ENCODE measurements around the gene PLXNA4.
A peak's percentile ranks its signal among the peaks of the same experiment; 100 is the strongest.

Gene PLXNA4

DNA sequence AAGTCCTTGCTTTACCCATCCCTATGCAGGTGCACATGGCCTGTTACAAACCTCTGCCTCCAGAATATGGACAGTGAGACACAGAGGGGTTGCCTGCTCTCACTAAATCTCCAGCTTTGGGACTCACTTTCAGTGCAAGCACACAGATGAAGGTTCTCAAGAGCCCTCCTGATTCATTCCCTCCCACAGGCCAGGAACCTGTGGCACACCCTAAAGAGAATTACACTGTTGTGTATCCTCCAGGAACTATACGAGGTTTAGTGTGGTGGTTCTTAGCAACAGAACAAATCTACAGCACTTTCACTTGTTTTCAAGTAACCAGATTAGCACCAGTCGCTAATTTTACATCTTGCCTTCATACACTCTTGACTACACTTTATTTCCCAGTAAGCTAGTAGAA lies 192.3 kb downstream of the PLXNA4 start:
- DNase-seq = peak in 1 of 3 experiments; percentile 46

DNA sequence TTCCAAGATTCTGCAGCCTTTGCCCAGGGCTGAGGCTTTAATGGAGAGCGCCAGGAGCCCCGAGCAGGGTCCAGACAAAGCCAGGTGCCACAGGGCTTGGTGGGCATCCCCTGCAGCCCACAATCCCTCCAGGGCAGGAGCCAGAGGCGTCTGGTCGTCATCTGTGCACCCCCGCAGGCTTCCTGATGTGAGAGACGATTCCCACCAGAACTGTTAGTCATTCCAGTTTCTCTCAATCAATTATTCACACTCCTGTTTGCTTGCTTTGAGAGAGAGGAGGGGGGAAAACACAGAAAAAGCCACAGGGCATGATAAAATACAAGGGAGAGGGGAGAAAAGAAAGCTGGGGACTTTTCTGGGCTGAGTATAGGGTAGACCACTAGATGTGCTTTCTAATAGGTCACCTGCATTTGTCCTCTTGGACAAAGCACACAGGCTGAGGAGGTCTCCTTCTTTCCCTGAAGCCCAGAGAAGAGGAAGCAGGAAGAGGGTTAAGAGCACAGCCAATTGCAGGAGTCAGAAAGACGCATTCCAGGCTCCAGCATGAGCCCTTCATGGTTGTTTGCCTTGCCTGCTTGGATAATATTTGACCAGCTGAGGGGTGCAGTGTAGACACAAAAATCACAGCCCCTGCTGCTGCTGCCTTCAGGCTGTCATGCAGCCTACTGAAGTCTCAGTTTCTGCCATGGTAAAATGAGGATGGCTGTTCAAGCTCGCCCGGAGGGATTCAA lies 194.4 kb downstream of the PLXNA4 start:
- peak; percentile 7 to 92 (median 79) for DNase-seq

GRCh38 chr7:132380059-132380458 lies 196.2 kb downstream of the PLXNA4 start:
- no peak for DNase-seq

DNA sequence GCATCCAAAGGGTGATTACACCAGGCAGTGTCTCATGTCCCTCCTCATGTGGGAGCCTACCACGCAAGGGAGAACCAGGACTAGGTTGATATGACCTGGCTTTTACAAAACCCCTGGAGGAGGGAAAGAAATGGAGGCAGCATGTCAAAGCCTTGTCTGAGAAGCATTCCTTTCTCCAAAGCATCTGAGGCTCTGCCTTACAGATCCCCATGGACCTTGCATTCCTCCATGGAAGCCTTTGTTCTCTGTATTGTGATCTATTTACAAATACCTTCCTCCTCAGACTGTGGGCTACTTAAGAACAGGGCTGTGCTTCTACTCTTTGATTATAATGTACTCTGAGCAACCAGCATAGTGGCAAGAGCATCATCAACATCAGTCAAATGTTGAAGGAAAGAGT lies 197.0 kb downstream of the PLXNA4 start:
- no peak for DNase-seq

- DNase-seq = no peak
Measured at GRCh38 chr7:132377703-132378584, 198.3 kb downstream of the PLXNA4 start.

GRCh38 chr7:132377015-132377414 lies 199.3 kb downstream of the PLXNA4 start:
- no peak for DNase-seq

GRCh38 chr7:132376361-132377013 lies 199.8 kb downstream of the PLXNA4 start:
- no peak for DNase-seq

DNA sequence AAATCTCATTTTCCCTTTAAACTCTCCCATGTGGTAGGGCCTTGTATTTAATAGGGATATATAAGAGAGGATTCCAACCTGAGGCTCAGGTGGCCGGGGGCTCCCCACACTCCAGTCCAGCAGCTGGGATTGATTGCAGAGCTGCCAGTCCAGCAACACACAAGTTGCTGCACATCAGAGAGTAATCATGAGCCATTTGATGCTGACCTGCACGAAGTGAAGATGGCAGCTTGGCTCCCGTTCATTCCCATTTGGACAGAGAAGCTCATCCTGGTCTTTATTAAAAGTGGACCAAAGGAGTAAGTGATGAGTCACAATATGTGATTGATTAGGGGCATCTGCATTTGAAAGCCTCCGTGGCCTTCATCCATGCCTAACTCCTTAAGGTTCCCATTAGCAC lies 202.4 kb downstream of the PLXNA4 start:
- DNase-seq = no peak

DNA sequence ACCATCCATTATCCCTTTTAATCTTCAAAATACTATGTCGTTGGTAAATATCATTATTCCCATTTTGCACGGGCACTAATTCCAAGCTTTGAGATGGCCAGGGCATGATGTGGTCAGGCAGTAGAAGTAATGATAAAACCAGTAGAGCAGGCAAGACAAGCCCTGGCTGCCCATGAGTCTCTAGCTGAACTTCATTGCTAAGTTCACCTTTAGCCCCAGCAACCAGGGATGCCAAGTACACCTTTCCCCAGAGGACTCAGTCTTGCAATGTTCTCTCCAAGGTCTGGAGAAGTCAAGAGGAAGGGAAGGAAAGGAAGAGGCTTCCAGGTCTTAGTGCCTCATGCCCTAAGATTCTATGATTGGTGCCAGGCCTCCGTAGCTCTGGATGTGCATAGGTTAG lies 203.2 kb downstream of the PLXNA4 start:
- no peak for DNase-seq

DNA sequence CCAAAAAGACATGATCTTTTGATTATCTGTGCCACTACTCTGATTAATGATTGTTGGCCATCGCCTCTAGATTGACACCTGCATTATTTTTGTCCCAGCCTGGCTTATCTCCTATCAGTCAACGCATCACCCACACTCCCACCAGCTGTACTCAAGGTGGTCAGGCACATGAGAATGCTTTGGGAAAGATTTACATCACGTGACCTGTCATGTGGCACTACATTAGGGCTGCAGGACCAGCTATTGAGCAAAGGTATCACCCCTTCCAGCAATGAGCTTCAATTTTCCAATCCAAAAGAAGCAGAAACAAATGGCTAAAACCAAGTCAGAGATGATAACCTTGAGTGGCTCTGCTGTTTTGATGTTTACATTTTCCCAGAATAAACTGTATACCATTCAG lies 204.3 kb downstream of the PLXNA4 start:
- no peak for DNase-seq

DNA sequence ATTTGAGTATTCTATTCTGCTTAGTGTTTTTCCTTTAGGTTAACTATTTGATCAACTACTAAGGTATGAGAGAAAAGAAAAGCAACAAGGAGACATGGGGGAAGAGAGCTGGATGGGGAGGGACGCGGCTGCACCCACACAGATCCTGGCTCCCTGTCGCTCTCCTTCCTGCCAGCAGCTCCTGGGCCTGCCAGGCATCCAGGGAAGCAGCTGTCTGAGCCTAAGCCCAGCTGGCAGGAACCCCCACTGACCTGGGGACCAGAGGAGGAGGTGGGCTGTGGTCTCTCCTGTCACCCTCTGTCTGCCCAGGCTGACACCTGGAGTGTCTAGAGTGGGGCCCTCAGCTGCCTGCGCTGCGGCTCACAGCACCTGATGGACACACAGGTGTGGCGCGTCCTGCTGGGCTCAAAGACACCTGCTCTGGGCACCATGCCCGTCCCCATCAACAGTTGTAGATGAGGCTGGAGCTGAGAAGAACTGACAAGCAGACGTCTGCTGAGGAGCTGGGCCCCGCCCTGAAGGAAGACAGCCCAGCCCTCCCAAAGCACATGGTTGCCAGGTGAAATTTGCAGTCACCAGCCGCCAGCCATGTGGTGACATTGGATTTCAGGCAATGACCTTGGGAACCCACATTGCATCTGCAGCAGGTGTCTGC lies 207.9 kb downstream of the PLXNA4 start:
- peak; percentile 75 to 88 (median 88) for DNase-seq

DNA sequence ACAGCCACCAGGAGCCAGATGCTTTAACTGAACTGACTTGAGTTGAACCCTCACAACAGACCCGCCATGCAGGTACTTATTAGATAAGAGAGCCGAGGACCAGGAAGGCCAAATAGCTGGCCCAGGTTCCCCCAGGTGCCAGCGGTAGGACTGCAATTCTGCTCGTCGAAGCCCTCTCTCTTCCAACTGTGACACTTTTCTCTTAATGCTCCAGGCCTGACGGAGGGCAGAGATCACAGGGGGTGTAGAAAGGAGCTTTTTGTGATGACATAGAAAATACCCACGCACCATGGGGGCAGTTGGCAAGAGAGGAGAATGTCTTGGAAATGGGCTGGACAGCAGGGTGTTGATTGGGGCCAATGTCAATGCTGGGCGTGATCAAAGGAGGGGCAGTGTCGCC lies 208.5 kb downstream of the PLXNA4 start:
- no peak for DNase-seq

GRCh38 chr7:132367004-132367403 lies 209.3 kb downstream of the PLXNA4 start:
- DNase-seq = no peak

DNA sequence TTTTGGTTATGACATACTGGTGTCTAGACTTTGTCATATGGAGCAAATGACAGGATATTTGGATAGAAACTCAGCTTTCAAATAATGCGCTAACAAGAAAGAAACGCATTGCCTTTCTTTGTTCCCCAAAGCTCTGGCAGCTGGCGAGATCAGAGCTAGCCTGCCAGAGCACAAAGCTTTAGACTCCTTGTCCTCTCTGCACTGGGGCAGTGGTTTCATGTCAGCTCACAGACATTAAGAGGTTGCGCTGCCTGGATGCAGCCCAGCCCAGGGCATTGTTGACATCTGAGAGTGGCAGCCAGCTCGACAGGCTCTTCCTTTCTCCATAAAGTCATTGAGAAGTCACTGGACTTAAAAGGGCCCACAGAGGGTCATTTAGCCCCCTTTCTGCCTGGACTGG lies 212.0 kb downstream of the PLXNA4 start:
- no peak for DNase-seq

DNA sequence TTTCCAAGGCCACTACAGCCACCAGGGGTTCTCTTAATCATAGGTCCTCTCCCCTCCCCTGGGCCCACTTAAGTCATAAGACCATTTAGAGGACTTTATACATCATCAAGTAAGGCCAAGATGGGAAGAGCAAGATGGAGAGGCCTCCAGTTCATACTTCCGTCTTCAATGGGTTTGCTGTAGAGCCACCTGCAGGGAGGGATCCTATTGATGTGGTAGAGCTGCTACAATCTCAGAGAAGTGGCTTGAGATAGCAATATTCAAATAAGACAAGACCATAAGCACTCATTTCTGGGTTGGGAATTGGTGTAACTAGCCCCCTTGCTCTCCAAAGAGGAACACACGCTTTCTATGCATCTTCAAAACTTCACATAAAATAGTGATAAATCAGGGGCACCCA lies 214.2 kb downstream of the PLXNA4 start:
- DNase-seq = peak in 2 of 3 experiments; percentile 11 to 41

- no peak for DNase-seq
Measured at GRCh38 chr7:132361146-132361545, 215.1 kb downstream of the PLXNA4 start.

- DNase-seq = peak in 2 of 3 experiments; percentile 30 to 64
Measured at GRCh38 chr7:132359743-132360142, 216.5 kb downstream of the PLXNA4 start.

DNA sequence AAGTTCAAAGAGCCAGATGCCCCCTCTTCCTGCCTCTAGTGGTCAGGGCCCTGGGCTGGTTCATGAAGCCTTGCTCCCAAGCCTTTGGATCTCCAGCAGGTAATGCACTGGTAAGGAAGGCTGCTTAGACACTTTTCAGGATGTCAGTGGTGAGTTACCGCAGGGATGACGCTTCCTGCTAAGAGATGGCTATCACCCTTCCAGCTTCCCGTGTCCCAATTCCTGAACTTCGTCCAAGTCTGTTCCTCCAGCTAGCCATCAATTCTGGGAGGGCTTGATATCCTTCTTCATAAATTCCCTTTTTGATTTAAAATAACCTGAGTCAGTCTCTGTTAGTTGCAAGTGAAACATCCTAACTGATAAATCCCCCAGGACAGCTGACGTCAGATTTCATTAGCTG lies 221.2 kb downstream of the PLXNA4 start:
- DNase-seq = no peak

GRCh38 chr7:132354527-132354926 lies 221.7 kb downstream of the PLXNA4 start:
- DNase-seq = peak in 1 of 3 experiments; percentile 25

GRCh38 chr7:132353936-132354335 lies 222.3 kb downstream of the PLXNA4 start:
- DNase-seq = no peak

DNA sequence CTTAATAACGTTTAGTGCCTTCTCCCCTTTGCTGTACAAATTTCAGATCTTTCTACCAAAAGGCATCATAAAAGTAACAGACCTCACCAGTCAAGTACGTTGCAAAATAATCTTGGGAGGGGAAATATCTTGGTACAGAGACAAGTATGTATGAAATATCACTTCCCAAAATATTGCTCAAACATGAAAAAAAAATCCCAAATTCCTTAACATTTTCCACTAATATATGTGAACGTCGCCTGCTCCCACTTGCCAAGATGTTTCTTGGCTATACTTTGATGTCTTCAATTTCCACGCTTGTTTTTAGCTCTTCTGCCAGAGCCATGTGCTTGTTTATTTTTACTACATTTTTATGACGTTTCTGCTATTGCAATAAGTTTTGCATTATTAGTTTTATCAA lies 223.5 kb downstream of the PLXNA4 start:
- DNase-seq = no peak

DNA sequence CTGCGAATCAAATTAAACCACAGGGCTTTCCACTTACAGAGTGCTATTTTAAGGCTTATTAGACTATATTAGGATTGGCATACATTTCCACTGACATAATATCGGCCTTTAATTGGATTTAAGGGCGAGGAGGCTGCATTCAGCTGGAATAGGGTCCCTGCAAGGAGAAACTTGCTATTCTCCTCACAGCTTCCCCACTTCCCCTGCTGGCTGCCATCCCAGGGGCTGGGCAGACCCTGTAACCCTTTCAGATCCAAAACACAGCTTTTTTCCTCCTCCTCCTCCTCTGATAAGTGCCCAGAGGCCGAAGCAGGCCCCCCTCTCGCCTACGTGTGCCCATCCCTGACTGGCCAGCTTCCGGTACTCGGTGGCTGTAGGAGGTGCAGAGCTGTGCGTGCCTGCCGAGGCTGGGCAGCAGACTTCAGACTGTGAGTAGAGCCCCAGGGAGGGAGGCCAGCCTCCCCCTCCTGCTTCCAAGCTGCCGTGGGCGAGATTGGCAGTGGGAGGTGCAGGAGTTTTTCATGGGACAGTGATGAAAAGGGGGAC lies 224.2 kb downstream of the PLXNA4 start:
- no peak for DNase-seq

DNA sequence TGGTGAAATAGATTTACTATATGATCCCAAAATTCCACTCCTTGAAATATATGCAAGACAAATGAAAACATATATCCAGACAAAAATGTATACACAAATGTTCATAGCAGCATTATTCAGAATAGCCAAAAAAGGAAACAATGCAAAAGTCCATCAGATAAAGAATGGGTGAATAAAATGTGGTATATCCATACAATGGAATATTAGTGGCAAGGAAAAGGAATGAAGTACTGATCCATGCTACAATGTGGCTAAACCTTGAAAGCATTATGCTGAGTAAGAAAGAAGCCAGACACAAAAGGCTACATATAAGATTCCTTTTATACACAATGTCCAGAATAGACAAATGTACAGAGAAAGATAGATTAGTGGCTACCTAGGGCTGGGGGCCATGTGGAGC lies 225.5 kb downstream of the PLXNA4 start:
- no peak for DNase-seq

Data from NCI-H1417 (cell line).